GM19239 (cell line): ENCODE data around the gene SOCS3.
A peak's percentile ranks its signal among the peaks of the same experiment; 100 is the strongest.

Experiments used
- DNase-seq: peaks from one replicate; pipeline ENCODE4 v3.0.0; 2011; ENCODE audit warnings: low spot score; ENCODE audit not compliant: insufficient read length
- FAIRE-seq: peaks from 2 replicates; lab custom pipeline; 2011; peaks lifted over from hg19 to GRCh38; lab: Jason Lieb, UNC

Gene SOCS3

DNA sequence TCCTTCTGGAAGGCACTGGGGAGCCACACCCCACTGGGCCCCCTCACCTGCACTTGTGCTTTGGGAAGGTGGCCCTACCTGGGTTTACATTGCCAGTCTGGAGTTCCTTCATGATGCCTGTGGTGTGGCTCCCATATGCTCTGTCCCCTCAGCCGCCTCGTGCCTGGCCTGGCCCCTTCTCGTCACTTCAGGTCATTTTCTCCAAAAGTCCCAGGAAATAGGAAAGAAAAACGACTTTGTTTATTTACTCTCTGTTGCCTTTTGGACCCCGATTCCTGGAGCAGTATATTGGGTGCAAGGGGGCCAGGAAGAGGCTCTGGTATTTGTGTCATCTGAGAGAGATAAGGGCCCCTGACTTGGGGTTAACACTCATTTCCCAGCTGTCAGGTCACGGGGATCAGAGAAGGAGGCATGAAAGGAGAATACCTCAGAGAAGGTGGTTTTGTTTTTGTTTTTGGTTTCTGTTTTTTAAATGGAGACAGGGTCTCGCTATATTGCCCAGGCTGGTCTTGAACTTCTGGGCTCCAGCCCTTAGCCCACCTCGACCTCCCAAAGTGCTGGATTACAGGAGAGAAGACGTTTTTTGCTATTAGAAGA is 4.7 kb downstream of the SOCS3 start:
- FAIRE-seq = peak; percentile 66
- DNase-seq = no peak

DNA sequence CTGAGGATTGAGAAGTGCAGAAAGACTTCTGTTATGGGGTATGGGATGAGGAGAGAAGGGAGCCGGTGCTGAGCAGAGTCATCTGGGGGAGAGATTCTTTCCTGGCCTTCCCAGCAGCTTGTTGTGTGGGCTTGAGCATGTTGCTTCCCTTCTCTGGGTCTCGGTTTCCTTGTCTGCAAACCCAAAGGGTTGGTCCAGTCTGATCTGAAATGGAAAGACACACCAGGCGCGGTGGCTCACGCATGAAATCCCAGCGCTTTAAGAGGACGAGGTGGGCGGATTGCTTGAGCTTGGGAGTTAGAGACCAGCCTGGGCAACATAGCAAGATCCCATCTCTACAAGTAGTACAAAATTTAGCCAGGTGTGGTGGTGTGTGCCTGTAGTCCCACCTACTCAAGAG is 6.0 kb downstream of the SOCS3 start:
- FAIRE-seq = no peak

DNA sequence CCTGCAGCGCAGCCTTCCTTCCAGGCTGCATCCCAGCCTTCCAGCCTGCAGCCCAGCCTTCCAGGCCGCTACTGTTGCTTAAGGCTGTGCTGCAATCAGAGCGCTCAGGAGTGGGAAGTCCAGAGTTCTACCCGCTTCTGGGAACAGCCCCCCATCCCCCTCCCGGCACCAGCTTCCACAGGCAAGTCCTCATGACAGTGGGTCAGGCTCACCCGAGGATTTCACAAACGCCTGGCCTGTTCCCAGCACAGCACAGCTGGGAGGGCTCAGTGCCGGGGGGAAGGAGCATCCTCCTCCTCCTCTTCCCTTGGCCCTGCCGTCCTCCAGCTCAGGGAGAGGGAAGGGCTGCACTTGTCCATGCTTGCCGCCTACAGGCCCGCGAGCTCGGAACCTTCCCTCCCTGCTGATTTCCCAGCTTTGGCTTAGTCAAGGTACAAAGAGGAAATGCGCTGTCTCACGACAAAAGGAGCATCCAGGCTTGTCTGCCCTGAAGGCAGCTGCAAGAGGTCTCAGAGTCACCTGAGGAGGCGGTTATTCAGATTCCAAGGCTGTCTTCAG is 8.3 kb downstream of the SOCS3 start:
- DNase-seq = no peak
- no peak for FAIRE-seq

More for the DNA sequence above, 6.0 kb downstream of the SOCS3 start:
- DNase-seq = no peak

DNA sequence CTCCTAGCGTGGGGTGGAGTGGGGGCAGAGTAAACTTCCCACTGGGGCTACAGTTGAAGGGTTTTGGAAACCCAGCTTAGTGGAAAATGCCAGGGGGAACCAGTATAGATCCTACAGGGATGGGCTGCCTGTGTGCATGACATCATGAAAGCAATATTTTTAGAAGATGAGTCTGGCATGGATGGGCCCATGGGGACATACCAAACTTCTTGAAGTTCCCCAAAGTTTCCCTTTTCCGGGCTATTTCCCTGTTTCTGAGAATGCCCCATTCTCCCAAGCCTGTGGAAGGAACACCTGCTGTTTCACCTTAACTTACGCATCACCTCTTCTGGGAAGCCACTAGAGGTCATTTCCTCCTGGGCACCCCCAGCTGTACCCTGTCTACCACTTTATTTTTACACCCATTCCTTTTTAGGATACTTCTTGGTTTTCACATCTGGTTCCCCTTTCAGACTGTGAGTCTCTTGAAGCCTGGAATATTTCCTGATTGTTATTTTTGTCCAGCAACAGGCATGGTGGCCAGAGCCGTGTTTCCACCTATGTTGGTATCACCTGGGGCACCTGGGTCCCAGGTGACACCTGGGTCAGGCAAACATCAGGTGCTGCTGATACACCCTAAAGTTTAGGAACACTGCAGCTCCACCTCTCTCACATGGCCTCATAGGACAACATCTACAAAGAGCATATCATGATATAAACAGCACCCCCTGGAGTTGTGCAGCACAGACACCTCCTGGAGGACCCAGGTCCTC is 9.8 kb downstream of the SOCS3 start:
- DNase-seq (no peak), FAIRE-seq (no peak)

DNA sequence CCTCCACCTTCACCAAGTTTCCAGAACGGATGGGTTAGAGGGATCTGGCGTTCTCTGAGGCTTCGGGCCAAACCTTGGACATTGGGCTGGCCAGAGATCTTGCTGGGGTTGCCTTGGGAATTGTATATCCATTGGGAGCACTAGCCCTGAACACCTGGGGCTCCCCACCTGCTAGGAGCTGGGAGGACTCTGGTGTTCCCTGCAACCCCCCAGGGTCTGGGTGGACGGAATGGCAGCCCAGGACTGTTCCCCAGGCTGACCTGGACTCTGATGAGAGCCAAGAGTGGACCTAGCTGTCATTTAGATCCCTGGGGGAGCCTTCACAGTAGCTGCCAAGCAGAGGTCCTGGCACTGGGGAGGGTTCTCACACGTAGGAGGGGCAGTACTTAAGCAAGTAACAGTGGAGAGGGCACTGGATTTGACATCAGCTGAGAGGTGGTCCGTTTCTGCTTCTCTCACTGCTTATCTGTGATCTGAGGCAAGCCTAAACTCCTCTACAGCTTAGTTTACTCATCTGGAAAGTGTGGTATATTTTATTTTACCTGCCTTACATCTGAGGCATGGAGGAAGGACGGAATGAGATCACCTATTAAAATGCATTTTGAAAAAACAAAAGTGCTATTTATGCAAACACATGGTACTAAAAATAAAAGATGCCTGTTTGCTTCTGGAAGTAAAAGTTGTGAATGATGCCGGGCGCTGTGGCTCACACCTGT is 11.7 kb downstream of the SOCS3 start:
- DNase-seq (no peak), FAIRE-seq (no peak)

DNA sequence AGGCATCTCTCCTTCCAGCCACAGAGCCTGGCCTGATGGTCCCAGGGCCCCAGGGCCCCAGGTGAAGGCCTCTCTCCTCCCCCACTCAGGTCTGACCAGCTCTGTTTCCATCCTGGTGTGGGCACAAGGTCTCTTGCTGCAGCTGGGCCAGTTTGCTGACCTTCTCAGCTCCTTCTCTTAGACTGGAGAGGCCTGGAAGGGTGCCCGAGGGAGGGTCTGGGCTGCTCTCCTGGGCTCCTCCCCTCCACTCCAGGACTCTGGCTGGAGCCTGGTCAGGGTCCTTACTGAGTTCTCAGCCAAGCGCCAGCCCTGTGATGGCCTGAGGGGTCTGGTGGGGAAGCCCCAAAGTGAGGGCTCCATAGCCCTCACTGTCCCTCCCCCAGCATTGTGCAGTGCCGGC is 12.4 kb downstream of the SOCS3 start:
- DNase-seq (no peak), FAIRE-seq (no peak)

DNA sequence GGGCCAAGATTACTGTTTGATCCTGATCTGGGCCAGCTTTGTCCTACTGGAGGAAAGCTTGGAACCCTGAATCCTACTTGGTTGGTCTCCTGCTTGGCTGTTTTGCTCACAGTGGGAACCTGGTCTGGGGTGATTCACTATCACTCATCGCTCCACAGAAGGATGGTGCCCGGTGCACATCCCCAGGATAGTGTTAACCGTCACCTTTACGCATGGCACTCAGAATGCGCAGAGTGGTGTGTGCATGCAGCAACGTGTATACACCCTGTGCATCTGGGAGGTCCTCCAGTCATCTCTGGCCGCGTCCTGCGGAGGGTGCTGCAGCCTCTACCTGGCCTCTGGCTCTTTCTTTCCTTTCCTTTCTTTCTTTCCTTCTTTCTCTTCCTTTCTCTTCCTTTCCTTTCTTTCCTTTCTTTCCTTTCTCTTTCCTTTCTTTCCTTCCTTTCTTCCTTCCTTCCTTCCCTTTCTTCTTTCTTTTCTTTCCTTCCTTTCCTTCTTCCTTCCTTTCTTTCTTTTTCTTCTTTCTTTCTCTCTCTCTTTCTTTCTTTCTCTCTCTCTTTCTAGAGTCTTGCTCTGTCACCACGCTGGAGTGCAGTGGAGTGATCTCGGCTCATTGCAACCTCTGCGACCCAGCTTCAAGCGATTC is 13.1 kb downstream of the SOCS3 start:
- DNase-seq = no peak

DNA sequence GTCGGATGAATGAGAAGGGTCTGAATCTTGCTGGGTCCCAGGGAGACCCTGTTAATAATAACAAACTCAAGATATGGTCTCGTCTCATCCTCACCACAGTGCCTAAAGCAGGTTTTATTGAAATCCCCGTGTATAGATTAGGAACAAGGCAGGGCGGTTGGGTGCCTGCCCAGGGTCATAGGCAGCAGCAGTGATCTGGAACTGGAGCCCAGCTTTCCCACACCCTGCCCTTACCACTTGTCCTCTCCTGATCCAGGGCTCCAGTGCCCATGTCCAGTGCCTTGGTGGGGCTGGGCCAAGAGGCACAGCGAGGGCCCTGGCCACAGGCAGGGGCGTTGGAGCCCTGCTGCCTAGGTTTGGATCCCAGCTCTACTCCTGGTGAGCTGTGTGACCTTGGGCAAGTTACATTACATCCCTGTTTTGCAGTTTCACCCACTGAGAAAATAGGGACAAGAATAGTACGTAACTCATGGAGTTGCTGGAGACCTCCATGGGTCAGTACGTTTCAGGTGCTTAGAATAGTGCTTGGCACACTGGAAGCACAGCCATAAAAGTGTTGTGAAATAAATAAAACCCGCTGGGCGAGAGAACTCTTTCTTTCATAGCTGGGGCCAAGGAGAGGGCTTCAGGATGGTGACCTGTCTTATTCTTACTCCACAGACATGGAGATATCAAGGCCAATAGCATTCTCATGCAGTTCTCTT is 13.9 kb downstream of the SOCS3 start:
- FAIRE-seq (no peak), DNase-seq (no peak)

More for the DNA sequence above, 13.1 kb downstream of the SOCS3 start:
- FAIRE-seq = no peak

DNA sequence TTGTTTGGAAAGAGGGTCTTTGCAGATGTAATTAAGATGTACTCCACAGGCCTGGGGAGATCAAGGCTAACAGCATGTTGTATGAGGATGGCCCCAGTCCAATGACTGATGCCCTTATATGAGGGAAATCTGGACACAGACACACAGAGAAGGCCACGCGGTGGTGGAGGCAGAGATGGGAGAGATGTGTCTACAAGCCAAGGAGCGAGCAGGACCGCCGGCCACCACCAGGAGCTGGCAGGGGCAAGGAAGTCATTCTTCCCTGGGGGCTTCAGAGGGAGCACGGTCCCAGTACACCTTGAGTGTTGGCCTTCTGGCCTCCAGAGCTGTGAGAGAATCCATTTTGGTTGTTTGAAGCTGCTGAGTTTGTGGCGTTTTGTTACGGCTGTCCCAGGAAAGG is 14.7 kb downstream of the SOCS3 start:
- FAIRE-seq = no peak
- no peak for DNase-seq

DNA sequence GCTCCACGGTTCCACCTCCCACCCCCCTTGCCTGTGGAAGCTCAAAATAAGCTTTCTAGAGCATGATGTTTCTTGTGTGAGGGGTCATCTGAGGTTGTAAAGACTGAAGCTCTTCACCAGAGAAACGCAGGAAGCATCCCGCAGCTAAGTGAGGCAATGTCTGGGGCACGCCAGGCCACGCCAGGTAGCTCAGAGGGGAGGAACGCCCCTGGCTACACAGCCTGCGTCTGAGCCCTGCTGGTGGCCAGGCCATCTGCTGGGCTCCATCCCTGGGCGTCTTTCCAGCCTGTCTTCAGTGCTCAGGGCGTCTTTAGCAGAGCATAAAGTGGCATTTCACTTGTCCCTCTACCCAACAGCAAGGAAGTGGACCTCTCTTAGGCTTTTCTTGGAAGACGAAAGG is 15.2 kb downstream of the SOCS3 start:
- DNase-seq (no peak), FAIRE-seq (no peak)

DNA sequence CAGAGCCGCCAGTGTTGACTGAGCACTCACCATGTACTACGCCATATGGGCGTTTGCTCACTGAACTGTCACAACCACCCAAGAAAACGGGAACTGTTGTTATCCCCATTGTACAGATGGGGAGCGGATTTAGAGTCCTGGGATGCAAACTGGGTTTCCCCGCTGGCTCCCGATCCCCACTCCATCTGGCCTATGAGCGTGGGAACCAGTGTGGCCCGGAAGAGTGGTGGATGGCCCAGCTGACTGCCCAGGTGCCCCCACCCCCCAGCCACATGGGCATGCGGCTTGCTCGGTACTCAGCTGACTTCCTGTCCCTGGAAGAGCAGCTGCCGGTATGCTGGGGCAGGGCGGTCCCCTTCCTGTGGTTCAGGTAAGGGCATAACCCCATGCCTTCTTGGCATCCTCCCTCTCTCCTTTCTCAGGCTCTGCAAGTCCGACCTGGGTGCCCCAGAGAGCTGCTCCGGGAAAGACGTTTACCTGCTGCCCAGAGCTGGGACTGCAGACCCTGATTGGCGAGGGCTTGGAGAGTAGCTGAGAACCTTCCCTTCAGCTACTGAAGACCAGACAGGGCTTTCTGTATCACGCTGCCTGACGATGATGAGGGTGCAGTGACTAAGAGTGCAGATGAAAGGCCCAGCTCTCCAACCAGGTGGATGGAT is 16.2 kb downstream of the SOCS3 start:
- FAIRE-seq = peak; percentile 92

DNA sequence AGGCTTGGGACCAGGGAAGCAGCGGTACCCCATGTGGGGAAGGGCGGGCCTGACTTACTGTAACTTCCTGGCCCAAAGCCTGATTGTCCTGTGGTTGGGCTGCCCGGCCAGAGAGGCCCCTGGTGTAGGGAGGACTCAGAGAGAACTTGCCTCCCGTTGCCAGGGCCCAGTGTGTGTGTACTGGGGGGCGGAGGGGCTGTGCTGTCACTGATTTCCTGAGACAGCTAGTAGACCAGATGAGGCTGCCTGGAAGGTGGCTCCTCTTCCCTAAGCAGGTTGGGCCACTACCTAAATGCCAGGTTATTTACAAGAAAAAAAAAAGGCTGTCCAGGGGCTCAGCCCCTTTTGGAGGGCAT is 16.7 kb downstream of the SOCS3 start:
- no peak for DNase-seq
- FAIRE-seq = peak; percentile 52

More for the DNA sequence above, 16.2 kb downstream of the SOCS3 start:
- DNase-seq = peak; percentile 80

DNA sequence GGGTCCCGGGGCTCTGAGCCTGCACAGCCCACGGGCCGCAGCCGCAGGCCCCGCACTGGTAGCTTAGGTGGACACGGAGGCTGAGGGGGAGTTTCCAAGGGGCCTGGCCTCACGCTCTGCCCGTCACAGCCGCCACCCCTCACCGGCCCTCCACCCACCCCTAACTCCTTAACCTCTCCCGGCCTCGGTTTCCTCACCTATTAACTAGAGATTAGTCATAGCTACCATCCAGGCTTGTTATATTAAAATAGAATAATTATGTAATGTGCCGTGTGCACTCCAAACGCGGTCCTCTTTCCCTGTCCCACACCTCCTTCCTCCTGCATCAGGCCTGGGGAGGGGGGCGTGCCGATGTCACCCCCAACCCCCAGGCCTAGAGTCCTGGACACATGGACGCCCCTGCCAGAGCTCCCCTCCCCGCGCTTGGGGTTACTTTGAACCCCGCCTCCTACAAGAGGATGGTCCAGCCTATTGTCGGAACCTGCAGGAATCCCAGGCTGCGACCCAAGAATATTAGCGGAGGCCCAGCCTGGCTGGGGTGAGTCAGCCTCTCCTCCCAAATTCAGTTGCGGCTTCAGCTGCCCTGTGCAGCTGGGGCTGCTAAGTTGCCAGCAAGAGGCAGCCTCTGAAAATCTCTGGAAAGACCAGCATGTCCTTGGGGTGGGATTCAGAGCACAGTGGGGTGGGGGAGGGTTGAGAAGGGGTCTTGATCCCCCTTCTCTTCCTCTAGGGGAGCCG is 17.3 kb downstream of the SOCS3 start:
- FAIRE-seq = no peak
- no peak for DNase-seq

DNA sequence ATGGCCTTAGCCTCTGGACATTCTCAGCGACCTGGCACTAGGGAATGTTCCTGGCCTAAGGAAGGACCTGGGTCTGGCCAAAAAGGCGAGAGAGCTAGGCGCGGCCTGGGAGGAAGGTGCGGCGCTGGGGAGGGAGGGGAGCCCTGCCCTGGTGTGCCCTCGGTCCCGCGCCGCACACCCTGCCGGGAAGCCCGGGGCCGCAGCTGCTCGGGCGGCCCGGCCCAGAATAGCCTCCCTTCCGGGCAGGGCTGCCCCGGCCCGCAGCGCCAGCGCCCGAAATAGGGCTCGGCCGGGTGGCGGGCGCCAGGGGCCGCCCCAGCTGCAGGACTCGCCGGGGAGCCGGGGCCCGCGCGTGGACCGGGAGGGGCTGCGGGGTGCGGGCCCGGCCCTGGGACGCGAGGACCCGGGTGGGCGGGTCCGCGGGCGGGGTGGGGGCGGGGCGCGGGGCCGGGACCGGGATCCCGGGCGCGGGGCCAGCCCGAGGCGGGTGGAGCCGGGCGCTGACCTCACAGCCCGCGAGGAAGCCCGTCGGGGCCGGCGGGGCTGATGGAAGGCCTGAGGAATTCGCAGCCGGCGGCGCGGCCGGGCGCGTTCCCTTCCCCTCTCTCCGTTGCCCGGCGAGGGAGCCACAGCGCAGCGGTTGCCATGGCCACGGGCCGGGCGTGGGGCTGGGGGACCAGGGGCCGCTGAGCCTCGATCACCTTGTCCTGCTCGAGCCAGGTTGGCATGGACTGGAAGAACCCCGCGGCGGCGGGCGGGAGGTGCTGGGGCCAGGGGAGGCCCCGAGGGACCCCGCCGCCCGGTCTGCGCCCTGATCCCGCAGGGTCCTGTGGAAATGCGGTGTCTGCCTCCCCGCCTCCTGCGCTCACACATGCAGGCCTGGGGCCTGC is 18.1 kb downstream of the SOCS3 start:
- DNase-seq = peak; percentile 48
- FAIRE-seq = no peak

DNA sequence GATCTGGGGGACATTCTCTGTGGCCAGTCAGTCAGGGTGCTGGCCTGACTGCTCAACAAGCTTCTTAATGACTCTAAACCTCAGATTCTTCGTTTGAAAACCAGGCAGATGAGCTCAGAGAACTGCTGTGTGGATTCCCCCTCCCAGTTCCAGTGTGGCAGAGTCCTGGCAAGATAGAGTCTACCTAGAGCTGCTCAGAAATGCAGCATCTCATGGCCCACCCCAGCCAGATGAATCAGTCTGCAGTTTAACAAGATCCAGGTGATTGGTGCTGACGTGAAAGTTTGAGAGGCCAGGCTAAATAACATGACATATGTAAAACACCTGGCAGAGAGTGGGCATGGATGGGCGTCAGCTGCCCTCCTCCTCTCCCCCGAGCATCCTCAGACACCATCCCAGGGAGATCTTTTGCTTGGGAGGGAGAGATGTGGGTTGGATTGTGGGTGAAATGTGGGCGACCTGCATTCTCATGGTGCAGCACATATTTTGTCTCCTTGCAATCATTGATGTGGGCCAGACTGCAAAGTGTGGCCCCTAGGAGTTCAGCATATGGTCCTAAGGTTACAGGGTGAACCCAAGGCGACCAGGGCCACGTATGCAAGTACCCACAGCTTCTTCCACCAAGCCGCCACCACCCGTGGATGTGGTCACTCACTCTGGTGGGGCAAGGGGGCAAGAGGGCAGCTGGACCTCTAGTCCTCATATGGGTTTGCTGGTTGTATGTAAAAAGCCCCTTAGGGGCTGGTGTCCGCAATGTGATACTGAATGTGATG is 19.5 kb downstream of the SOCS3 start:
- FAIRE-seq = no peak

DNA sequence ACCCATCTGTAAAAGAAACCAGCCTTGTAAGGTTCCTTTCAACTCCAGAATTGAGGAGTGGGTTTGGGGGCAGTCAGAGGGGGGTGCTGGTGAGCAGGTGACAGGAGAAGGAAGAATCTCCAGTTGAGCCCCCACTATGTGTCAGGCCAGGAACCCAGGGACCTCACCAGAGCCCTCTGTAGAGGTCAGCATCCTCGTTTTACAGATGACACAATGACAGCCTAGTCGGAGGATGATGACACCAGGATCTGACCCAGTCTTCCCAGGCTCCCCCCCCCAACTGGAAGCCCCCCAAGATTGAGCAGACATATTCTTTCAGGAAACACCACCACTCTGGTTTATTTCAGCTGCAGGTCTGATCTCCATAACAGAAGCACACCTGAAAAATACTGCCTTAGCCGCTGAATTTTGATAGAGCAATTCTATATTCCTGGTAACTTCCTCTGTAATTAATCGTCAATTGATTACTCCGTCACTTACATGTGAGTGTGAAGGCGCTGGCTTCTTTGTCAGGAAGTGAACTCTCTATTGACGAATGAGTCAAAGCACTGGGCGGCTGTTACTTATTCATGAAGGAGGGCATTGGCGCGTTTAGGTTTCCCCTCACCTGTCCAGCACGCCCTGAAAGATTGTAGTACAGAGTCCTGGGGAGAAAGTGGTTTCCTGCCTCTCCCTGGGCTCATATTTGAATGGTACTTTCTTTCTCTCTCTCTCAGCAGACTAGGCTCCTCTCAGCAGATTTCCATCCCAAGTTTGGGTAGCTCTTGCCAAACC is 21.2 kb downstream of the SOCS3 start:
- peak; percentile 66 for DNase-seq

More for the DNA sequence above, 19.5 kb downstream of the SOCS3 start:
- DNase-seq = no peak

More for the DNA sequence above, 21.2 kb downstream of the SOCS3 start:
- FAIRE-seq = peak; percentile 80
